AG04449 (cell line): ENCODE measurements around the gene SLC25A15.
"Not testable (repeated sequence)": the region's sequence is repeated elsewhere in the genome, so short reads cannot be mapped to it uniquely, and the experiment has no call there.

Experiments used
- CTCF ChIA-PET: fragments of 350-600 bp; formaldehyde crosslinking; extraction: SDS; loops from one replicate; lab custom pipeline; 2021; ENCODE audit warnings: antibody characterized with exemption; lab: Yijun Ruan, JAX
- POLR2A ChIA-PET: fragments of 400-600, 350-600 bp; formaldehyde crosslinking; extraction: SDS; loops from one replicate; lab custom pipeline; 2020; ENCODE audit warnings: antibody characterized with exemption, inconsistent platforms; lab: Yijun Ruan, JAX
- DNase-seq: peaks from one replicate; pipeline ENCODE4 v3.0.0-alpha.2; 2010; ENCODE audit warnings: low read depth, low spot score
- H3K4me3 ChIP-seq: 2 replicates; pipeline ENCODE4 v1.5.1; 2011; ENCODE audit warnings: low read depth, mild to moderate bottlenecking, control low read depth, low read length
- CTCF ChIP-seq: IDR thresholded peaks from one replicate; pipeline ENCODE4 v1.5.1; 2011; ENCODE audit warnings: mild to moderate bottlenecking, moderate library complexity, low read length, control low read depth, inconsistent platforms; ENCODE audit not compliant: insufficient read depth; ENCODE audit errors: missing control alignments

Gene SLC25A15

GRCh38 chr13:40812724-40813445, 23.5 kb downstream of the SLC25A15 start:
- CTCF ChIA-PET: interaction anchor here (1.0 kb wide), 1 partner anchor 37 kb away, joined by 3 read pairs; no protein-coding TSS in a partner anchor
- TF ChIP-seq CTCF: no peak
- POLR2A ChIA-PET: interaction anchor here (0.6 kb wide), 1 partner anchor 125 kb away, joined by 3 read pairs; no protein-coding TSS in a partner anchor
- DNase-seq: no peak
- H3K4me3 ChIP-seq: no peak overlapping the region

GRCh38 chr13:40813667-40814454, 24.4 kb downstream of the SLC25A15 start:
- POLR2A ChIA-PET: interaction anchor here (0.6 kb wide), 1 partner anchor 21 kb away, joined by 3 read pairs; no protein-coding TSS in a partner anchor
- no peak for TF ChIP-seq CTCF
- no peak for DNase-seq
- CTCF ChIA-PET: interaction anchor here (0.6 to 1.4 kb wide), 7 partner anchors 9 to 82 kb away, joined by 3 to 10 read pairs (median 3); no protein-coding TSS in a partner anchor
- H3K4me3 ChIP-seq: no peak overlapping the region

- no peak for TF ChIP-seq CTCF
- DNase-seq: no peak
- H3K4me3 ChIP-seq: no peak overlapping the region
- POLR2A ChIA-PET: interaction anchor here (0.6 kb wide), 1 partner anchor 20 kb away, joined by 3 read pairs; no protein-coding TSS in a partner anchor
- CTCF ChIA-PET: interaction anchor here (0.6 to 1.4 kb wide), 5 partner anchors 9 to 70 kb away, joined by 3 to 10 read pairs (median 5); no protein-coding TSS in a partner anchor
Measured at GRCh38 chr13:40814803-40815202, 25.4 kb downstream of the SLC25A15 start.

DNA sequence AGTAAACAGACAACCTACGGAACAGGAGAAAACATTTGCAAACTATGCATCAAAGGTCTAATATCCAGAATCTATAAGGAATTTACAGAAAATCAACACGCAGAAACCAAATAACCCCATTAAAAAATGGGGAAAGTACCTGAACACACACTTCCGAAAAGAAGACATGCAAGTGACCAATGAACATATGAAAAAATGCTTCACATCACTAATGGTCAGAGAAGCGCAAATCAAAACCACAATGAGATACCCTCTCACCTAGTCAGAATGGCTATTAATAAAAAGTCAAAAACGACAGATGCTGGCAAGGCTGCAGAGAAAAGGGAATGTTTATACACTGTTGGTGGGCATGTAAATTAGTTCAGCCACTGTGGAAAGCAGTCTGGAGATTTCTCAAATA, 29.5 kb downstream of the SLC25A15 start:
- no peak overlapping the region for H3K4me3 ChIP-seq
- POLR2A ChIA-PET: no interaction called here
- CTCF ChIA-PET: no interaction called here
- no peak for DNase-seq
- no peak for TF ChIP-seq CTCF

DNA sequence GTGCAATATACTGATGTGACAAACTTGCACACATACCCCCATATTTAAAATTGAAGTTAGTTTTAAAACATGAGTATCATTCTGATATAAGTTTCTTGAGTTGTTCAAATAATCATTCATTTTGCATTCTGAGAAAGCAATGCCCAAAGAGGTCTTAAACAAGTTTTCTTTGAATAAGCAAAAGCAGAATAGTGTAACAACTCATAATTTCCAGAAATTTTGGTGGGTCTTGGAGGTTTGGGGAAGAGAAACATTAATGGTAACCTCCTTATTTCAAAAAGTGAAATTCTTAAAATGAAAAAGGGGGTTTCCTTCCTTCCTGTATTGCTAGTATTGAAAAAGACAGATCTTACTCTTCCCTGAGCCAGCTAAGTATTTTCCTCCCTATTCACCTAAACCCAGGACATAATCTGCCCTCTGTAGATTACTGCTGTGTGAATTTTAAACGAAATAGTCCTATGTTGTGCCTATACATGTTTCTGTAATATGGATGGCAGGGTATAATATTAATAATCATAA, 30.4 kb downstream of the SLC25A15 start:
- POLR2A ChIA-PET: no interaction called here

DNA sequence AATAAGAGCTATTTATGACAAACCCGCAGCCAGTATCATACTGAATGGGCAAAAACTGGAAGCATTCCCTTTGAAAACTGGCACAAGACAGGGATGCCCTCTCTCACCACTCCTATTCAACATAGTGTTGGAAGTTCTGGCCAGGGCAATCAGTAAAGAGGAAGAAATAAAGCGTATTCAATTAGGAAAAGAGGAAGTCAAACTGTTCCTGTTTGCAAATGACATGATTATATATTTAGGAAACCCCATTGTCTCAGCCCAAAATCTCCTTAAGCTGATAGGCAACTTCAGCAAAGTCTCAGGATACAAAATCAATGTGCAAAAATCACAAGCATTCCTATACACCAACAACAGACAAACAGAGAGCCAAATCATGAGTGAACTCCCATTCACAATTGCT, 50.3 kb downstream of the SLC25A15 start:
- DNase-seq, H3K4me3 ChIP-seq, CTCF ChIA-PET, POLR2A ChIA-PET: not testable (repeated sequence)

More for the DNA sequence above, 30.4 kb downstream of the SLC25A15 start:
- no peak for DNase-seq
- CTCF ChIA-PET: no interaction called here
- H3K4me3 ChIP-seq: no peak overlapping the region
- TF ChIP-seq CTCF: no peak

GRCh38 chr13:40840955-40841354, 51.5 kb downstream of the SLC25A15 start:
- DNase-seq, POLR2A ChIA-PET, CTCF ChIA-PET, H3K4me3 ChIP-seq: not testable (repeated sequence)
